Spleen (tissue), 11 donors: ENCODE measurements around the gene SCN4B. TPM values are rescaled to one million over a fixed set of nuclear protein-coding genes. Genes with fewer than 3 reads are reported as not detected.

Experiments used
- DNase-seq: peaks from one replicate; pipeline ENCODE4 v3.0.0-alpha.2; 2020
- H3K27ac ChIP-seq, 8 donors: fragments of 200-600 bp; sonication (generic) in 7 of 8; 1 replicate in 4 of 8; 2 replicates in 4 of 8; pipeline versions ENCODE4 v1.5.0 to v1.8.0; 2016 to 2021; ENCODE audit warnings: inconsistent platforms in 4 of 8, mild to moderate bottlenecking in 4 of 8, moderate library complexity in 1 of 8
- H3K27me3 ChIP-seq, 7 donors: fragments of 200-600 bp; sonication (generic) in 6 of 7; replicated peaks in 1 of 7; 1 replicate in 4 of 7; 2 replicates in 3 of 7; pipeline versions ENCODE4 v1.5.0 to v1.8.0; 2016 to 2021; ENCODE audit warnings: inconsistent platforms in 3 of 7, mild to moderate bottlenecking in 1 of 7
- H3K36me3 ChIP-seq, 6 donors: fragments of 200-600 bp; sonication (generic) in 5 of 6; 1 replicate in 4 of 6; 2 replicates in 2 of 6; pipeline versions ENCODE4 v1.5.0 to v1.8.0; 2016 to 2021; ENCODE audit warnings: inconsistent platforms in 2 of 6
- H3K4me1 ChIP-seq, 6 donors: fragments of 200-600 bp; sonication (generic) in 5 of 6; 1 replicate in 3 of 6; 2 replicates in 3 of 6; pipeline versions ENCODE4 v1.5.0 to v1.8.0; 2016 to 2021; ENCODE audit warnings: inconsistent platforms in 3 of 6
- H3K4me3 ChIP-seq, 8 donors: fragments of 200-600 bp; sonication (generic) in 7 of 8; 1 replicate in 4 of 8; 2 replicates in 4 of 8; pipeline versions ENCODE4 v1.5.0 to v1.8.0; 2016 to 2021; ENCODE audit warnings: inconsistent platforms in 4 of 8, mild to moderate bottlenecking in 4 of 8, moderate library complexity in 2 of 8
- H3K9me3 ChIP-seq, 8 donors: fragments of 200-600 bp; sonication (generic) in 7 of 8; 1 replicate in 4 of 8; 2 replicates in 4 of 8; pipeline versions ENCODE4 v1.5.0 to v1.8.0; 2016 to 2021; ENCODE audit warnings: inconsistent platforms in 4 of 8
- CTCF ChIP-seq, 11 experiments: fragments of 200-600 bp in 7 of 11; fragments of 450-650 bp in 4 of 11; sonication (generic) in 4 of 11; IDR thresholded peaks in 8 of 11; conservative IDR thresholded peaks in 3 of 11; 1 replicate in 7 of 11; 2 replicates in 4 of 11; pipeline versions ENCODE4 v1.4.0 to v1.8.0; 2016 to 2021; ENCODE audit warnings: antibody characterized with exemption in 11 of 11, inconsistent platforms in 4 of 11, mild to moderate bottlenecking in 1 of 11
- POLR2A ChIP-seq, 3 donors: fragments of 450-650 bp; IDR thresholded peaks; one replicate each; pipeline ENCODE4 v1.5.1; 2017; ENCODE audit warnings: antibody characterized with exemption in 3 of 3, mild to moderate bottlenecking in 1 of 3
- POLR2AphosphoS5 ChIP-seq, 3 donors: sonication (generic); formaldehyde crosslinking; IDR thresholded peaks; one replicate each; pipeline ENCODE4 v1.5.1; 2017; ENCODE audit warnings: antibody characterized with exemption in 3 of 3
- WGBS, 5 donors: extraction: QIAGEN DNeasy Blood & Tissue Kit in 3 of 5; methylation state at CpG; one replicate each; pipeline versions ENCODE4 v1.1.5 to v1.1.7; 2013 to 2018; 5-methylcytosine and 5-hydroxymethylcytosine counted together
- intact Hi-C: fragments of 100-400 bp; cut with DNase I; formaldehyde crosslinking; loops from one replicate; pipeline ENCODE4 v1.15.0; 2023; ENCODE audit warnings: low total_unique reads
- polyA plus RNA-seq, 3 donors: library from polyadenylated mRNA; stranded (reverse); fragments of 200-250 nt; gene quantifications; one replicate each; pipeline ENCODE4 v1.2.1, GENCODE V29; 2013
- total RNA-seq, 7 donors: library from RNA; depleted of rRNA in 3 of 7; stranded (reverse); fragments of >200 nt in 3 of 7; fragmentation: NEBNext Ultra II Directional in 4 of 7; extraction: Animal tissue kit (Norgen Biotek cat#: 25700) in 4 of 7; gene quantifications; one replicate each; pipeline versions ENCODE4 v1.1.0 to v1.2.1, GENCODE V29; 2016 to 2021
- donor health status: healthy with polysubstance abuse.
- donor health status: DM: no; HTN: no; CAD: no; lungs with moderate emphysema.
- donor health status: DM: no; HTN: no; CAD: no.
- donor health status: Bipolar disorder and iron deficiency.
- donor health status: healthy.
- donor health status: DM: no; HTN: no; CAD: no.
- donor health status: DM: yes; HTN: yes; CAD: no.

SCN4B gene
- total and polyA plus RNA-seq, 10 donors, result 0.06 to 1.9 (median 0.41) TPM; not detected in 2

GRCh38 chr11:118175993-118176777 is 23.6 kb upstream of the SCN4B start, which contains the start of gene SCN2B:
Gene SCN2B, minus strand, starts transcription at chr11:118176639. Its CDS starts 208 bp downstream, at chr11:118176431.
- H3K9me3 ChIP-seq, result no peaks in the 10 kb centered on the region
- no peaks in the 10 kb centered on the region for H3K36me3 ChIP-seq
- peak within 1 kb of the TSS in 1 of 8 donors; percentile 2 for H3K4me3 ChIP-seq
- DNase-seq, result no peak
- no peak within 1 kb of the TSS for H3K27ac ChIP-seq
- TF ChIP-seq CTCF (IDR thresholded peaks at IDR 0.05 in 8 of 11, conservative IDR thresholded peaks at IDR 0.05 in 3 of 11), result no peak
- no peak for TF ChIP-seq POLR2A (IDR thresholded peaks at IDR 0.05)
- TF ChIP-seq POLR2AphosphoS5 (IDR thresholded peaks at IDR 0.05), result no peak
- 49 to 59% (median 52%) methylated on average over 14 of the region's 14 CpGs for WGBS, 5 donors
- intact Hi-C loops, result no loop called here
- H3K27me3 ChIP-seq, result peaks cover 0 to 66% (median 12%) of the 10 kb centered on the region in 7 donors
- peaks cover 0 to 20% (median 9%) of the 10 kb centered on the region in 6 donors for H3K4me1 ChIP-seq

GRCh38 chr11:118175031-118175992 is 22.7 kb upstream of the SCN4B start:
- Histone ChIP-seq H3K4me1 (peaks cover 0 to 13% (median 7%) of the 10 kb centered on the region in 6 donors), H3K27me3 (peaks cover 0 to 69% (median 10%) of the 10 kb centered on the region in 7 donors), H3K4me3 (no peak overlapping the region), H3K9me3 (no peaks in the 10 kb centered on the region), H3K27ac (no peak overlapping the region), H3K36me3 (no peaks in the 10 kb centered on the region)
- intact Hi-C loops, result no loop called here
- no peak for DNase-seq
- 59 to 78% (median 66%) methylated on average over 12 to 13 of the region's 13 CpGs for WGBS, 5 donors
- TF ChIP-seq CTCF (IDR thresholded peaks at IDR 0.05 in 8 of 11, conservative IDR thresholded peaks at IDR 0.05 in 3 of 11) (no peak), POLR2AphosphoS5 (IDR thresholded peaks at IDR 0.05) (no peak), POLR2A (IDR thresholded peaks at IDR 0.05) (no peak)

DNA sequence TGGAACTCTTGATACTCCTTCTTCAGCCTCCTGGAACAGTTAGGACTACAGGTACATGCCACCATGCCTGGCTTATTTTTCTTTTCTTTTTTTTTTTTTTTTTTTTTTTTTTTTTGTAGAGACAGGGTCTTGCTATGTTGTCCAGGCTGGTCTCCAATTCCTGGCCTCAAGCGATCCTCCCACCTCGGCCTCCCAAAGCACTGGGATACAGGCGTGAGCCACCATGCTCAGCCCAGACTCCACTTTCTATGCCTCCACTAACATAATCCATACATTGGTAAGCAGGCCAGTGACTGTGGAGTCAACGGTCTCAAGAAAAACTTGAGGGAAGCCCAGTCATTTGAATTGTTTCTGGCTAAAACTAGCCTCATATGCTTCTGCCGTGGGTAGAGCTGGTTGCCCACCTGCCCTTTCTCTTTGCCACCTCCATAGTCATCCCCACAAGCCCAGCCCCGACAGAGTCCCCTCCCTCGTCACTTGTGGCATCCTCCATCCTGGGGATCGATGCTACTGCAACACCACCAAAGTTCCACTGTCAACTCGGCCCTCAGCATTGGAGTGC is 21.5 kb upstream of the SCN4B start:
- intact Hi-C loops, result no loop called here
- H3K9me3 ChIP-seq, result no peaks in the 10 kb centered on the region
- peaks cover 0 to 67% (median 3%) of the 10 kb centered on the region in 7 donors for H3K27me3 ChIP-seq
- DNase-seq, result no peak
- H3K4me3 ChIP-seq, result no peak overlapping the region
- peaks cover 0 to 11% (median 7%) of the 10 kb centered on the region in 6 donors for H3K4me1 ChIP-seq
- H3K36me3 ChIP-seq, result no peaks in the 10 kb centered on the region
- no peak for TF ChIP-seq POLR2A (IDR thresholded peaks at IDR 0.05)
- no peak for TF ChIP-seq CTCF (IDR thresholded peaks at IDR 0.05 in 8 of 11, conservative IDR thresholded peaks at IDR 0.05 in 3 of 11)
- H3K27ac ChIP-seq, result no peak overlapping the region
- 81 to 95% (median 87%) methylated on average over 9 of the region's 9 CpGs for WGBS, 5 donors
